ENCODE data around the gene PEX14.

Gene PEX14

DNA sequence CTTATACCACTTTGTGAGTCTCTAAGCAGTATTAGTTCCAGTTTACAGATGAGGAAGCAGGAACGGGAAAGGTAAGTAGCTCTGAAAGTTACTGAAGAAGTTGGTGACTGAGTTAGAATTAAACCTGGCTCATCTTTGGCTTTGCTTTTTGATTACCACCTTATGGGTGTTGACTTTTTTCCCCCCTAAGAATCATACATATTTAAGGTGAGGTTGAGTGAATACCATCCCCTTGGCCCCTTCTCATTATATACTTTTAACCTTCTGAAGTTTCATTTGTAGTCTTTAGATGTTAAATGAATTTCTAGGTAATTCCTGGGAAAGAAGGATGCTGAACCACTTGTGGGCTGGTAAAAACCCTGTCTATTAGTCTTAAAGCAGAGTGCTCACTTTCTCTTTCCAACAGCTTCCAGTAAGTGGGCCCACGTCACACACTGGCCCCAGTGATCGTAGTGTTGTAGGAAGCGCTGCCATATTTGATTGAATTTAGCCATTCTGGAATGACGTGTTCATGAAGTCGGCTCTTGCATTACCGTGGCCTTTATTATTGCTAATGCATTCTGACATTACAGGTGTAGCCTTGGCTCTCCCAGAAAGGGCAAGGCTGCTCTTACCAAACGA, 46.9 kb downstream of the PEX14 start:
- no peak for DNase-seq

- no peak for DNase-seq
These were observed 47.6 kb downstream of the PEX14 start for GRCh38 chr1:10522322-10522860.

GRCh38 chr1:10525208-10525607, 50.5 kb downstream of the PEX14 start:
- DNase-seq: no peak

DNA sequence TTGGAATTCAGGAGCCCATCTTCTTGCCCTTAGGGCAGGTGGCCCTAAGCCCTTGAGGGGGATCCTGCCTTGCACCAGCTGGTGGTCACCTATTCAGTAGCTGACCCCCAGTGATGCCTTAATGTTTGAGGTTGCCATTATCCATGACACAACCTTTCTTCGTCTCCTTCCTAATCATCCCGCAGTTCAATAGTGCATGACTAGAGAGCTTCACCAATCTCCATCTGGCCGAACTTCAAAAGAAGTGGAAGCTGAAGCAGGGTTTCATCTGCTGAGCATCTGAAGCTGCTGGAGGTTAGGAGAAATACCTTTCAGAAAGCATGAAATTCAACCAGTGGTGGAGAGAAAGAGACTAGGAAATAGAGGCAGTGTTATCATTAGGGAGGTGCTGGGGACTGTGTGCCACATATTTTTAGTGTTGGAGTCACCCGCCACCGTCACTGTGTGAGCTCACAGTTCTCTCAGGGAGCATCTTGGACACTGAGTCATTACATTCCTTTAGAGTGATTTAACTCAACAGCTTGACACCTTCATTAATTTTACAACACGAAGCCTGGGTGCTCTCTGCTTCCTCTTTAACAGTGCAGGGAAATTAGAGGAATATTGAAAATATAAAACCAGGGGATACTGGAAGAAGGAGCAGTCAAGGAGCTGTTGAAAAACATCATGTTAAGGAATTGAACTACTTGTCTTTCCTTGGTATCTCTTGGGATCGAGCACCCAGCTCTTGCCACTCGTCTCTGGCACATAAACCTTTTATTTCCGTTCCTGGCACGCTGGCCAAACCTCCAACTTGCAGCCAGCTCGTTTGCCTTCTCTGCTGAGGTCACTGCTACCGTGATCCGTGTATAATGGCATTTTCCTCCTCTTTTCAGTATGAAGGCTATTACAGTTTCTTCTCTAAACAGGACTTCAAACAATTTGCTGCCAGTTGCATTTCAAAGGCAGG, 53.6 kb downstream of the PEX14 start:
- no peak for DNase-seq

GRCh38 chr1:10529091-10529490, 54.3 kb downstream of the PEX14 start:
- DNase-seq: no peak

- DNase-seq: no peak
These were observed 55.0 kb downstream of the PEX14 start for GRCh38 chr1:10529765-10530164.

GRCh38 chr1:10530281-10530740, 55.6 kb downstream of the PEX14 start:
- DNase-seq: no peak

DNA sequence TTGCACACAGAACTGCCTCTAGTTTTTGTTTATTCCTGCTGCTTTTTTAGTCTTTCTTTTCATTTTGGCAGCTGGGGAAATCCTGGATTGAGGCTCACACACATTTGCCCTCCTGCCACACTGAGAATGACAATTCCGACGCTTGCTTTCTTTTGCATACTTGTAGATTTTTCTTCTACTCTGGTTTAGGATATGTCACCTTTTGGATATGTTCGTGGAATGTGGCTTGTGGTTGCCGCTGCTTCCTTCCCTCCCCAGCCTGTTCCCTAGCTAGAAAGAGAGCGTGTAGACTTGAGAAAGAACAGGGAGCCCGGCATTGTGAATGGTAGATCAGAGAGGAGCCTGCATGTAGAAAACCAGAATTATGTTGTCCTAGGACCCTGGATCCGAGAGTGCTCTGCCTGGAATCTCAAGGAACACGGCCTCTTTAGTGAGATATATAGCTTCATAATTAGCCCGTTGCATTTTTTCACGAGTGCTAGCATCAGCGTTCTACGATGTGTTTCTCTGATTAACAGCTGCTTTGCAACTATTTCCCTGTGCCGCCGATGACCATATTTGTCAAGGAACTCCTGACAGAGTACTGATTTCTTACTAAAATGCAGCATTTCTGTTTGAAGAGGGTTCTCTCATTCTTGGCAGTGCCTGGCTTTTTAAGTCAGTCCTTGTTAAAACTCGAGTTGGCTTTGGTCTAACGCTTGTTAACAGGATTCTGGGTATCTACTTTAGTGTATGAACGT, 56.2 kb downstream of the PEX14 start:
- DNase-seq: no peak

DNA sequence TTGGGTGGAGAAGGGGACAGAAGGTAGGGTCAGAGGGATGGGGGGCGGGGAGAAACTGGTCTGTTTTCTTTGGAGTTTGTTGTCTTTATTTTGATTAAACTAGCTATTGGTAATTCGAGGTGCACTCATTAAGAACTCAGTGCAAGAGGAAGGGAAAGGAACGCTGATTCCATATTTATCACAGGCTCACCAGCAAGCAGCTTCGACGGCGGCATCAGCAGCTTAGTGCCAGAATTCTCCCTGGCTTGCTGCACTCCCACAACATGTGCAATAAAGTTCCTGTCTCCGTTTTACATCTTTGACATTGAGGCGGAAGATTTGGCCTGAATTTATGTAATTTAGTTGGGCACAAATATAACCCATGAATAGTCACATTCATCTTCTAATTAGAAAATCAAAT, 57.6 kb downstream of the PEX14 start:
- DNase-seq: no peak

DNA sequence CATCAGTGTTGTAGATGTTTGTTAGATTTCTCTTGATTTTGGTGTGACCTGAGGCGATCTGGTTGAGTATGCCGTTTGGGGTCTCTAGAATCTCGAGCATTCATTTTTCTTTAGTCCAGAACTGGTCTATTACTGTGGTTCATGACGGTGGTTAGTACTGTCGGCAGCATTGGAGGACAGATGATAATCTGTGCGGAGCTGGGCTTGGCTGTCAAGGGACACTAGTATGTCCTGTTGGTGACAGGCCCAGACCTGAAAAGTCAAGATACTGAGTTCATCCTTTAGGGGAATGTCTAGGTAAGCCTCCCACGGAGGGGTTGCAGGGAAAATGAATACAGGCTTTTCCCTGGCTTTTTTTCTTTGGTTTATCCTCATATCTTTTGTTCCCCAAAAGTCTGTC, 59.8 kb downstream of the PEX14 start:
- DNase-seq: no peak

DNA sequence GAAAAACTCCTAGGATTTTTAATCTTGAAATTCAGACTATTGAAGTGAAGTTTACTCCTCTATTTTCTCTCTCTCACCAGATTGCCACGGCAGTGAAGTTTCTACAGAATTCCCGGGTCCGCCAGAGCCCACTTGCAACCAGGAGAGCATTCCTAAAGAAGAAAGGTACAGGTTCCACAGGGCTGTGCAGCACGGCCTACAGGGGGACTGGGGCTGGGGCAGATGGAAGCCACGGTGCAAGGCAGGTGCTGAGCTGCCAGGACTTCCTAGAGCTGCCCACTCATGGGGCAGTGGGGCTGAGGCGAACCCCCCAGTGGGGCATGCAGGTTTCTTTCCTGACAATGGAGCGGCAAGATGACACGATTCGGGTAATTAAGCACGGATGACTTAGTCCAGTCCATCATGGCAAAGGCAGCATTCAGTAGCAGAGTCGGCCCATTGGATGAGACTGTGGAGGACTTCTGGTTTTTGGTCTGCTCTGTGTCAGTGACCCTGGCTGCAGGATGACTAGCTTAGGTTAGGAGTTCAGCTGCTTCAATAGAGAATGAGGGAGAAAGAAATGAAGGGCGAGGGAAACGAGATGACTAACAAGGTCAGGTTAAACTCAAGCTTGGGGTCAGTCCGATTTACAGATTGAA, 61.5 kb downstream of the PEX14 start:
- DNase-seq: no peak

GRCh38 chr1:10537082-10537766, 62.5 kb downstream of the PEX14 start:
- no peak for DNase-seq

DNA sequence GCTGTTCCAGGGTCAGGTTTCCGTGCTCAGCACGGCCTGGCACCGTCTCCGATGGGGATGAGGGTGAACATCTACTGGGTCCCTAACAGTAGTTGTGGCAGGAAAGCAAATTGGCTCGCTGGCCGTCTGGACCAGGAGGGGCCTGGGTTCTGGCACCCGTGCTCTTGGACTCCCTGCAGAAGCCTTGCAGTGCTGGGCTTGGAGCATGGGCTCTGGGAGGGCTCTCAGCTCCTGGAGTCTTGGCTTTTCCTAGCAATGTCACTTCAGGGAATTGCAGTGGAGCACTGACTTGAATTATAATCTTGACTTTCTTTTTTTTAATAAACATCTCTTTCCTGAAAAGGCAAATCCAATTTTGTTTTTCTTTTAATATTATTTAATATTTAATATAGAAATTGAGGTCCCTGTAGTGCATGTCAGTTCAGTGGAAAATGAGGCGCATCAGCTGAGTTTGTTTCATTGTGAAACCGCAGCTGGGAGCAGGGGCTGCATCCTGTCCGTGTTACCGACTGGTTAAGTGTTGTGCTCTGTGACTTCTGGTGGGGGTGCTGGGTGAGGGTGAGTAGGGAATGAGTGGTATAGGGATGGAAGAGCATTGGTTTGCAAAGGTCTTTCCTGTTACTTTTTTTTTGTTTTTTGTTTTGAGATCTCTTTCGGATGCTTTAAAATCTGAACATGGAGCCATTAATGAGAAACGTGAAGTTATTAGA, 64.1 kb downstream of the PEX14 start:
- DNase-seq: no peak

DNA sequence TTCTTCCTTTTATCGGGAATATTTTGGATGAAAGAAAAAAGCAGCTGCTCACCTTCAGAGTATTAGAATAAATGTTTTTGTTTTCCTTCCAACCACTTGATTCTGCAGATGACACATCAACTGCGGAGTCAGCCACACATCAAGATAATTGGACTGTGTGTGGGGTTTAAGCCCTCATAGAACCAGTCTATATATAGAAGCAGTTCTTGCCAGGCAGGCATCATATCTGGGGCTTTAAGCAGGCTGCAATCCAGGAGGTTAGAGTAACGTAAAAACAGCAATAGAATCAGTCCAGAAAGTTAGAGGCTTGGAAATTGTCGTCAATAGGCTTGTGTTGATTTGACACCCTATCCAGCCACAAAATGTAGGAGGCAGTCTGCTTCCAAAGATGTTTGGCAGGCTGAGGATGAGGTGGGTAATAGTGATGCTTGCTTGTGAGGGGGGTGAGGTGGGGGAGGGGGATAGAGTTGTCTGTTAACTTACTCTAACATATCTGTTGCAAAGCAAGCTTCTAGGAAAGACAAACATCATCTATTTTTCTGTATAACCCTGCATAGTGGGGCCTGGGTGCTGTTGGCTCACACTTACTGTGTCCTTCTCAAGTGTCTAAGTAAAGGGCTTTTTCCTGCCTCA, 64.8 kb downstream of the PEX14 start:
- DNase-seq: no peak

GRCh38 chr1:10540277-10541005, 65.7 kb downstream of the PEX14 start:
- no peak for DNase-seq

DNA sequence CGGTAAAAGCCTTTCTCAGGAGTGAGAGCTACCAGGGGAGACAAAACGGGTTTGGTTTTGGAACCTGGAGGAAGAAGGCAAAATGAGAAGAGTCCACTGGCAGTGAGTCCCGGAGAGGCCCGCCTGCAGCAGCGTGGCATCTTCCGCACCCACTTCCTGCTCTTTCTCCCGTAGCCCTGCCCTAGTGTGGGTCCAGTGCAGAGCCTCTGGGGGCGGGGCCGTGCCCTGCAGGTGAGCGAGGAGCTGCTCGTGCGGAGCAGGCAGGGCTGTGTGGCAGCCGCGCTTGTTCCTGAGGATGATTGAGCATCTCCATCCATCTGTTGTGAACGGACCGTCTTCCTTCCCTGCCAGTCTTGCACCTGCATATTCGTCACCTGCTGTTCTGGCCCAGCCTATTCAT, 66.5 kb downstream of the PEX14 start:
- no peak for DNase-seq

DNA sequence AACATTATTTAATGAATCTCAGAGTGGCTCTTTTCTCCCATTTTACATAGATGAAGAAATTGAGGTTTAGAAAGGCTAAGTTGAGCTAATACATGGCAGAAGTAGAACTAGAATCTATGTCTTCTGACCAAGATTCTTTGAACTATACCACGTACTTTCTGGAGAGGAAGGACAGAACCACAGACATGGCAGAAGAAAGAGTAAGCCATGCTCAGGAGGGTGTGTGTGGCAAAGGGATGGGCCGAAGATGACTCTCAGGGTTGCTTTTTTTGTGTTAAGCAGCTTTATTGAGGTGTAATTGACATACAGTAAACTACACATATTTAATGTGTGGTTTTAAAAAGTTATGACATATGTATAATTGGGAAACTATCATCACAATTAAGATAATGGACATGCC, 69.5 kb downstream of the PEX14 start:
- no peak for DNase-seq

GRCh38 chr1:10546896-10547295, 72.1 kb downstream of the PEX14 start:
- DNase-seq: no peak

GRCh38 chr1:10549904-10550664, 75.3 kb downstream of the PEX14 start:
- DNase-seq: no peak

DNA sequence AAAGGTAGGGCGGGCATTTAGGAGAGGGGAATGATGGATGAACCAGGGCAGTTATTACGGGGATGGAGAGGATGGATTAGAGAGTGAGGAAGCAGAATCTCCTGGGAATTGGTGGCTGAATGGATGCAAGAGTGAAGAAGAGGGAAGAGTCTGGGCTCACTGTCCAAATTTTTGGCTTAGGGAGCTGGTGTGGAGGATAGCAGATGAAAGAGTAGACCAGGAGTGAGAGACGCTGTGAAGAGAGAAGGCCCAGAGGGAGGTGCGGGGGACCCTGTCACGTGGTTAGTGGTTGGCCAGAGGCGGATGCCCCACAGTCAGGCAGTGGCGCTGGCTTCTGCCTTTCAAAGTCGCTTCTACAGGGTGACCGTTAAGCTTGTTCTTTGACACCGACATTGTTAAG, 78.4 kb downstream of the PEX14 start:
- no peak for DNase-seq

Data from NCI-H1048 (cell line).